Right renal cortex interstitium (tissue), 3 donors: ENCODE measurements around the gene MPP3. TPM values are rescaled to one million over a fixed set of nuclear protein-coding genes. Genes with fewer than 3 reads are reported as not detected.
"Not testable (repeated sequence)": the region's sequence is repeated elsewhere in the genome, so short reads cannot be mapped to it uniquely, and the experiment has no call there.

Source experiments
- DNase-seq, 3 donors: peaks; one replicate each; pipeline ENCODE4 v3.0.0-alpha.2; 2013; ENCODE audit warnings: low read depth in 3 of 3, low spot score in 2 of 3
- polyA plus RNA-seq, 3 donors: library from polyadenylated mRNA; unstranded; fragments of 120-200 nt; gene quantifications; one replicate each; pipeline ENCODE4 v1.2.1, GENCODE V29; 2013; ENCODE audit not compliant: insufficient read length in 3 of 3

The MPP3 gene
- polyA plus RNA-seq, 3 donors: 6.3 to 8.0 (median 6.7) TPM

DNA sequence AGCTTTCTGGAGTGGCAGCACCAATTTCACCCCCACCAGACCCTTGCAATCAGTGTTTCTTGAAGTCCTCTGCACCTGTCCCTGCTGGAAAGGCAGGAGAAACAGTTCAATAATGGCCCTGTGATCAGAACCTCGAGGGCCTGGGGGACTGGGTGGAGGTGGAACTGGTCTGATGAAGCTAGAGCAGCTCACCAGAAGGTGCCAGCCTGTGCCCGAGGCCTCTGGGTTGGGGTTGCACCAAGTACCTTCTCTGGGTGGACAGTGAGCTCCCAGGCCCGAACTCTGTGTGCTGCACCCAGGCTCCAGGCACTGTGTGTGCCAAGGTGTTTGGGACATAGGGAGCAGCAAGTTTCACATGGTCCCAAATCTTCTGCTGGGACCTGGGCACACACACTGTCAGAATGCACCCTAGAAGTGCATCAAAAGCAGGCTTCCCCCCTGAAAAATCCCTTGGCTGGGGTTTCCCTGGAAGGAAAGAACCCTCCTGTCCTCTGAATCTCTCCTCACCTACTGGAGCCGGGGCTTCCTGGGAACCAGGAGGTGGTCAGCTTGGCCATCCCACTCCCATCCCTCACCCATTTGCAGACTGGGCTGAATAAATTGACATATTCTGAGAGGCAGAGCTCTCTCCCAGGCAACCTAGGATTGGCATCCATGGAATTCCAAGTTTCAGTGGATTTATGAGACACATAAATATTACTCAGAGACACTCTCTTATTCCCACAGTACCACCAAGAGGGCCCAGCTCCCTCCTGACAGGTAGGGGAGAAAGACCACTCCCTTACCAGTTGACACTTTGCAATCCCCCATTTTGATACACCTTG, 31.4 kb upstream of the MPP3 start:
- DNase-seq: no peak

- no peak for DNase-seq
Observed at GRCh38 chr17:43861960-43862359, 29.0 kb upstream of the MPP3 start.

- no peak for DNase-seq
Observed at GRCh38 chr17:43860927-43861622, 28.1 kb upstream of the MPP3 start.

GRCh38 chr17:43860077-43860725, 27.3 kb upstream of the MPP3 start:
- DNase-seq: no peak

- no peak for DNase-seq
Observed at GRCh38 chr17:43857957-43858600, 25.1 kb upstream of the MPP3 start.

DNA sequence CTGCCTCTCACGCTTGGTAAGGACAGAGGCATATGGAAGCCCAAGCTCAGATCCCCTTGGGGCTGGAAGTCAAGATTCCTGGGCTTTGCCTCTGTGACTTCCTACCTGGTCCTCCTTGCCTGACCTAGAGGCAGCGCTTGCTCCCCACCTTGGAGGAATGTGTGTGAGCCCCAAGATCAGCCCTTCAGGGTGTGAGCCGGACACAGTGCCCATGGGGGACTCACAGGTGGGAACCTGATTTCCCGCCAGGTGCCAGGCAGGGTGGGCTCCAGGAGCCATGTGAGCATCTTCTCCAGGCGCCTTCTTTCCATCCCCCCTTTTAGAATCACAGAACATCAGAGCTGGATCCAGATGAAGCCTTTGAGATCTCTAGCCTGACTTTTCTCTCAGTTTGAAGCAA, 24.2 kb upstream of the MPP3 start:
- DNase-seq: no peak

DNA sequence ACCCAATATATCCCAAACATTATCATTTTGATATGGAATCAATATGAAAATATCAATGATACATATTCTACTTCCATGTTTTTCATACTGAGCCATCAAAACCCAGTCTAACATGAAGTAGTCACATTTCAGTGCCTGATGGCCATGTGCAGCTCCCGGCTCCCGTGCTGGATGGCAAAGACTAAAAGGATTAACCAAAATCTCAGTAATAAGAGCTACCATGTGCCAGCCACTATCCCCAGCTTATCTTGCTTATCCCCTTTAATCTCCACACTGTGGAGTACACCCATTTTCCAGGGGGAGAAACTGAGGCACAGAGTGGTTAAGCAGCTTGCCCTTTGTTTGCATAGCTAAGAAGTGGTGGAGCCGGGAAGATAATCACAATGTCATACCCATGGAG, 23.2 kb upstream of the MPP3 start:
- DNase-seq: no peak

DNA sequence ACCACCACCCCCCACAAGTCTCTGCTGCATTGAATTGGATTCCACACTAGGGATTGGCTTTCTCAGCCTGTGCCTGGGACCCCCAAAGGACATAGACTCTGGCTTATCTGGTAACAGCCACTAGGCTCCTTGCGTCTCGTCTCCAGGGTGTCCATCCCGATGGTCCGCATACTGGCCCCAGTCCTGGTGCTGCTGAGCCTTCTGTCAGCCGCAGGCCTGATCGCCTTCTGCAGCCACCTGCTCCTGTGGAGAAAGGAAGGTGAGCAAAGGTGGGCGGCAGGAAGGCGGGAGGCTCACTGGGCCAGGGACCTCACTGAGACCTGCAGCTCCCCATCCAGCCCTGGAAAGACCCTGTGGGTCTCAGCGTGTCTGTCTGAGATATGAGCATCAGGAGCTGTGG, 22.1 kb upstream of the MPP3 start:
- no peak for DNase-seq

DNA sequence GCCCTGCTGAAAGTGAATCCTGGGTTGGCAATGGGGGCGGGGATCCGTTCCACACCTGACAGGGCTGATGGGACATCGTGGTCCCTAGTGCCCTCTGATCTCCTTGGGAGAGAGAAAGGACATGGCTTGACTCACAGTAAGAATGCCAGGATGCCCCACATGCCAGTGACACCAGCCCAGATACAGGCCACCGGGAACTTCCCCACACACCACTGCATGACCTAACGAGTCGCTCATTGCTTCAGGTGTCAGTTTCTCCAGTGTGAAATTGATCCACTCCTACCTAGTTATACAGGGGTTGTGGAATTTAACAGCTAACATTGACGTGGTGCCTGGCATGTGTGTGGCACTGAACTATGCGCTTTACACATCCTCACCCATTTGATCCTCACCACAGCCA, 21.6 kb upstream of the MPP3 start:
- no peak for DNase-seq

DNA sequence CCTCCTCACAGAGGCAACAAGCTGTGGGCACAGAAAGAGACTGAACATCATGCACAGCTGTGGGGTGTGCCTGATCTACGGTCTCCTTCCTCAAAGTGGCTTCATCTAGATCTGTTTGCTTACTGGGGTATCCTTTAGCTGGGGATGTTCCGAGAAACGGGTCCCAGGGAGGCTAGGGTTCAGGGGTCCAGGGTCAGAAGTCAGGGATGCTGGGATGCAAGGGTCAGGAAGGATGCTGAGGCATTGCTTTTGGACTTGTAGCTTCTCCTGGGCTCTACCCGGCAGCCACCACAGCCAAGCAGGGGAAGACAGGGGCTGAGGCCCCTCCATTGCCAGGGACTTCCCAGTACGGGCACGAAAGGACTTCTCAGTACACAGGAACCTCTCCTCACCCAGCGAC, 20.6 kb upstream of the MPP3 start:
- DNase-seq: no peak

DNA sequence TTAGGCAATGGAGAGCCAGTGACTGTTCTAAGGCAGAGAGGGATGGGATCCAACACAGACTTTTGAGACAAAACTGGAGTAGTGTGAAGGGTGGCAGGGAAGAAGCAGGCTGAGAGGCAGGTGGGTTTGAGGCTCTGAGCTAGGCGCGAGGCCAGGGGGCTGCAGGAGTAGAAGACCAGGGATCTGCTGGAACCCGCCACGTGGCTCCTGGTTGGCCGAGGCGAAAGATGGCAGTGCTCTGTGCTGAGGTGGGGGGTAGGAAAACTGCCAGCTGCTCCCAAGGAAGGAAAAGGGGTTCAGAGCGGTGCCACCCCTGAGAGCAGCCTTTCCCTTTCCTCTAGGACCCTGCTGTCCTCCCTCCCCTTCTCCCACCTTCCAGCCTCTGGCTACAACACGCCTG, 19.6 kb upstream of the MPP3 start:
- DNase-seq: no peak

GRCh38 chr17:43849116-43849515, 16.2 kb upstream of the MPP3 start:
- no peak for DNase-seq

GRCh38 chr17:43848601-43849000, 15.7 kb upstream of the MPP3 start:
- no peak for DNase-seq

DNA sequence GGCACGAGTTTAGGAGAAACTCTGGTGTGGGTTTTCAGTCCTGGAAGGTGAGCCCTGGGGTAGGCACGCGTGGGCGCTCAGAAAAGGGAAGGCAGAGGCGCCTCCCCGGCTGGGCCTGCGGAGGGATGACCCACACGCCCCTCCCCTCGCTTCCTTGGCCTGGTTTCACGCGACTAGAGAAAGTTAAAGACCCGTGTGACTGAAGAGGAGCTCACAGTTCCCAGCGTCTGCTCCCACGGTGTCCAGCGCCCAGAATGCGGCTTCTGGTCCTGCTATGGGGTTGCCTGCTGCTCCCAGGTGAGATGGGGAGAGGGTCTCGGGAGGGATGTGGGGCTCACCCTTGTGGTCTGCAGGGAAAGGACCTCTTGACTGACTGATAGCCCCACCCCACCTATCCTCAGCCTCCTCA, 14.0 kb upstream of the MPP3 start, which contains the start of gene CD300LG:
Gene CD300LG, plus strand, starts transcription at position 214 of the 409 bp plus-strand sequence. Its CDS starts 41 bp downstream, at position 255.
- no peak for DNase-seq

DNA sequence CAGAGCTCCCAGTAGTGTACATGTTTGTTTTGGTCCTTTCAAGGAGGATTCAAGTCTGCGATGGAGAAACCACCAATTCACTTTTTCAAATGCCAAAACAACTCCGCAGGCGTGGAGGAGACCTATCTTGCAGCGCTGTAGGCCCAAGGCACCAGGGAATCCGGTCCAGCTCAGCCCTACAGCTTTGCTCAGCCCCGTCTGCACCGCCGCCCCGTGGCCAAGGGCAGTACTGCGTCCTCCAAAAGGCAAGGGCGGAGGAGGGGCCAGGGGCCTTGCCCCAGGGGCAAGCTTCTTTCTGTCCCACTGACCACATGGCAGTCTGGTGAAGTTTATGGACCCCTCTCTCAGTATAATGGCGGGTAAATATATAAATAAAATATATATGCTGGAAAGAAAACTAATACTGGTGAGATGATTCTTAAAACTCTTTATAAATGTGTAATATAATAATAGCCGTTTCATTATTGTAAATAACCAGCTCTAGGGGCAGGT, 13.3 kb upstream of the MPP3 start:
- peak in 1 of 3 donors; percentile 46 for DNase-seq

DNA sequence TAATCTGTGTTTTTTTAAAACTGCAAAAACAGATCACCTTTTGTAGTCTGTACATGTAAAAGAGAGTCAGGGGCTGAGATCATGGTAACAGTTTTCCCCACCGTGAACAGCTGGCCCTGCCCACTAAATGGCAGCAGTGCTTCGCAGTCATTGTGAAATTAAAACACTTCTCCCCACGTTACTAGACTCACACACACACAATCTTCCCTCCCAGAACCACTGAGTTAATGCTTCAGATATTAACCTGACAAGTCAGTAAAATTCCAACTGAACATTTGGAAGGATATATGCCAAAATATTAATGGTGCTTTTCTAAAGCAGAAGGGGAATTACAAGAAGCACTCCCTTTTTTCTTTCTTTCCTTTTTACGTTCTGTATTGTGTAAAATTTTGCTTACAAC, 12.8 kb upstream of the MPP3 start:
- DNase-seq: no peak

GRCh38 chr17:43844241-43844640, 11.3 kb upstream of the MPP3 start:
- no peak for DNase-seq

DNA sequence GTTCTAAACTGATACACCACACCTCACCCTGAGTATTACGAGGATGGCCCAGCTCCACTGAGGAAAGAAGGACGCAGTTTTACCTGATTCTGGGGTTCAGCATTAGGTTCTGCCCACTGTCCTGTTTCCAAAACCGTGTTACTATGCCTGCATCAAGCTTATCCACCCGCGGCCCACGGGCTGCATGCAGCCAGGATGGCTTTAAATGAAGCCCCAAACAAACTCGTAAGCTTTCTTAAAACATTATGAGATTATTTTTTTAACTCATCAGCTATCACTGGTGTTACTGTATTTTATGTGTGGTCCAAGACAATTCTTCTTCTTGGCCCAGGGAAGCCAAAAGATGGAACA, 10.0 kb upstream of the MPP3 start:
- no peak for DNase-seq

DNA sequence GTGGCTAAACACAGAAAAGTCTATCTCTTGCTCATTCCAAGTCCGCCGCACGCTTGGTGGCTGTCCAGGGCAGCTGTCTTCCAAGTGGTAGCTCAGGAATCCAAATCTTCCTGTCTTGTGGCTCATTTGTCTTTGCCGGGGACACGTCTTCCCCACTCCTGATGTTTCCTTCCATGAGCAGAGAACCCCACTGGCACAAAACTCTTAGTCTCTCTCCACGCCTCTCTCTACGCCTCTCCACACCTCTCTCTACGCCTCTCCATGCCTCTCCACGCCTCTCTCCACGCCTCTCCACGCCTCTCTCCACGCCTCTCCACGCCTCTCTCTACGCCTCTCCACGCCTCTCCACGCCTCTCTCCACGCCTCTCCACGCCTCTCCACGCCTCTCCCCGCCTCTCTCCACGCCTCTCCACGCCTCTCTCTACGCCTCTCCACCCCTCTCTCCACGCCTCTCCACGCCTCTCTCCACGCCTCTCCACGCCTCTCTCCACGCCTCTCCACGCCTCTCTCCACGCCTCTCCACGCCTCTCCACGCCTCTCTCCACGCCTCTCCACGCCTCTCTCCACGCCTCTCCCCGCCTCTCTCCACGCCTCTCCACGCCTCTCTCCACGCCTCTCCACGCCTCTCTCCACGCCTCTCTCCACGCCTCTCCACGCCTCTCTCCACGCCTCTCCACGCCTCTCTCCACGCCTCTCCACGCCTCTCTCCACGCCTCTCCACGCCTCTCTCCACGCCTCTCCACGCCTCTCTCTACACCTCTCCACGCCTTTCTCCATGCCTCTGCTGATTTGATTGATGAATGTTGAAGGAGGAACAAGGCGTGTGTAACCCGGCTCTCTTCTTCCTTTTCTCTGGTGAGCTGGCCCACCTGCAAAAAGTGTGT, 9.4 kb upstream of the MPP3 start:
- DNase-seq: not testable (repeated sequence)

GRCh38 chr17:43841282-43841681, 8.3 kb upstream of the MPP3 start:
- no peak for DNase-seq
